ENCODE data around the gene ZC3H4. TPM values are rescaled to one million over a fixed set of nuclear protein-coding genes. Genes with fewer than 3 reads are reported as not detected.

ZC3H4 gene
- total and polyA plus RNA-seq, 10 of the 15 experiments (the other 5 are each of a cell fraction or from before 2014, with no cell fraction given), result 5.1 to 86.3 (median 15.5) TPM

DNA sequence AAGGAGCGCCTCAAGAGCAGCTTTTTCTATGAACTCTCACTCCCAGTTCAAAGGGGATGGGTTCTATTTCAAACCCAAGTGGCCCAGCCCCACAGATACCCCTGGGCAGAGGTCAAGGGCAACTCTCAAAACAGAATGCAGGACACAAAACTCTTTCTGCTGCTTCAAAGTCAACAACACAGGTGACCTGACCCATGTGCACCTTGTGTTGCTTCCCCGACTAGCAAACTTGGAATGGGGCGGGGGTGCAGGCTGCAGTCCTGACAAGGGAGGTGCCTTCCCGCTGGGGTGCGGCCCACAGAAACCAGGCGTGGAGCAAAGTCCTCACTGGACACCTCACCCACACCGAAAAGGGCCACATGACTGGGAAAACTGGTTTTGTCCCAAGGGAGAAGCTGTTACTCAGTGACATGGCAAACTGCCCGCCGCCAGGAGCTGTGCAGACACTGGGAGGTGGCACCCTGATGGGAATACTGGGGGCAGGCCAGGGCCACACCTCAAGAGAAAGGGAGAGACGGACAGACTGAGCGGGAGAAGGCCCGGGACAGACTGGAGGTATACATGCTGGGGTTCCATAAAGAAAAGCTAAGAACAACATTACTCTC, 17.4 kb downstream of the ZC3H4 start (continued):
- TF ChIP-seq NFYB (IDR thresholded peaks at IDR 0.05; ENCODE audit: insufficient read depth, low read depth, low read length), result no peak
- TF ChIP-seq TAF1 (IDR thresholded peaks at IDR 0.05; ENCODE audit: borderline replicate concordance, low read depth, low read length), result no peak
- no peak for TF ChIP-seq EED (IDR thresholded peaks at IDR 0.05; ENCODE audit: low read depth)

DNA sequence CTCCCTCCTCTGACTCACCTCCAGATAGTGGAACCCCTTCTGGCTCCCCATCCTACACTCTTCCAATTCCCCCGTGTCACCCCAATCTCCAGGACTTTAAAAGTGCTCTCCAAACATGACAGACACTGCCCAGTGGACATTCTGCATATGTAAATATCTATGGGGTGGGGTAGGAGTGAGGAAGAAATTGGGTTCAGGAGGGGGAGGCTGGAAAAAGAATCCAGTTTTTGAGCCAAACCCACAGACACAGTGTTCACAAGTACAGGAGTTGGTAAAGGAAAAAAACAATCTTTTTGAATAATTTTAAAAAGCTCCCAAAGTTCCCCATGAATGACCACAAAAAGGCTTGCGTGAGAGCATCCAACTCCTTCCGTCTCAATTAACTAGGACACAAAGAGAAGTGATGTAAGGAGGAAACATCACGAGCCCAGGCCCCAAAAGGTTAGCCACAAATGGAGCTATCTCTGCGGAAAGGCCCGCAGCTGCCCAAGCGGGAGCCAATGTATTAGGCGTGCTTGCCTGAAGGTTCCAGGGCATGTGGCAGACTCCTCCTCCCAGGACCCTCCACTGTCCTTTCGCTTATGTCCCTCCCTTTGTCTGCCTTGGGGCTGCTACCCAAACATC, 18.0 kb downstream of the ZC3H4 start:
- FAIRE-seq (no peak), DNase-seq (ENCODE audit: low read depth, low spot score) (no peak), ATAC-seq (no peak)
- Histone ChIP-seq H3K4me3 (no peak overlapping the region), H3K9ac (ENCODE audit: control insufficient read depth, insufficient read depth, low read length) (peak overlapping the region; percentile 45), H3K4me1 (ENCODE audit: control insufficient read depth, insufficient read depth, low read length) (peaks cover 28% of the 10 kb centered on the region), H4K20me1 (ENCODE audit: control insufficient read depth, insufficient read depth) (no peaks in the 10 kb centered on the region), H2AFZ (ENCODE audit: control insufficient read depth, low read depth, low read length) (no peak overlapping the region), H3K27me3 (replicated peaks in 1 of 2; ENCODE audit: control insufficient read depth in 2 of 2, insufficient read depth in 2 of 2, low read length in 1 of 2) (no peaks in the 10 kb centered on the region), H3K4me2 (ENCODE audit: control insufficient read depth, insufficient read depth) (peak overlapping the region; percentile 79), H3K79me2 (ENCODE audit: control insufficient read depth, insufficient read depth, low read length) (peaks cover 59% of the 10 kb centered on the region), H3K36me3 (ENCODE audit: control insufficient read depth in 2 of 2, insufficient read depth in 2 of 2, low read length in 1 of 2) (peaks cover 17 to 24% of the 10 kb centered on the region in 2 experiments), H3K9me3 (replicated peaks; ENCODE audit: control insufficient read depth, insufficient read depth, low read length) (no peaks in the 10 kb centered on the region), H3K27ac (ENCODE audit: control insufficient read depth, insufficient read depth) (peak overlapping the region; percentile 85)
- ChIA-PET POLR2A (interaction anchor here (1.6 kb wide), 1 partner anchor 18 kb away, joined by 5 read pairs; the partner anchor contains the start of gene ZC3H4), SMC1A (ENCODE audit: uncharacterized antibody, unreplicated experiment) (no interaction called here), RAD21 (ENCODE audit: unreplicated experiment) (no interaction called here), CTCF (no interaction called here)
- in situ Hi-C loops (cut with MboI) (no loop called here), intact Hi-C loops (cut with micrococcal nuclease; ENCODE audit: unreplicated experiment) (no loop called here)
- no TSS peak for BruUV-seq (replicated peaks)
- WGBS (ENCODE audit: insufficient coverage, insufficient replicate concordance, low lambda C conversion rate, missing lambda C conversion rate), result 37% methylated on average over 9 of the region's 9 CpGs
- TF ChIP-seq, protein P1, sequence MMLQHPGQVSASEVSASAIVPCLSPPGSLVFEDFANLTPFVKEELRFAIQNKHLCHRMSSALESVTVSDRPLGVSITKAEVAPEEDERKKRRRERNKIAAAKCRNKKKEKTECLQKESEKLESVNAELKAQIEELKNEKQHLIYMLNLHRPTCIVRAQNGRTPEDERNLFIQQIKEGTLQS (IDR thresholded peaks at IDR 0.05; ENCODE audit: borderline replicate concordance, extremely low read depth, low read depth, low read length), result 0 out of 2 replicates have a peak, but pooled peaks have one; percentile 2
- TF ChIP-seq RUNX3 (IDR thresholded peaks at IDR 0.05; ENCODE audit: low read length) (0 out of 2 replicates have a peak, but pooled peaks have one; percentile 26), YY1 (IDR thresholded peaks at IDR 0.05; ENCODE audit: low read depth, low read length) (no peak), ESRRA (IDR thresholded peaks at IDR 0.05; ENCODE audit: low read length) (no peak), RBBP5 (conservative IDR thresholded peaks at IDR 0.05) (no peak), SMAD1 (IDR thresholded peaks at IDR 0.05; ENCODE audit: low read depth, partially characterized antibody) (no peak)
- TF ChIP-seq, protein P2, sequence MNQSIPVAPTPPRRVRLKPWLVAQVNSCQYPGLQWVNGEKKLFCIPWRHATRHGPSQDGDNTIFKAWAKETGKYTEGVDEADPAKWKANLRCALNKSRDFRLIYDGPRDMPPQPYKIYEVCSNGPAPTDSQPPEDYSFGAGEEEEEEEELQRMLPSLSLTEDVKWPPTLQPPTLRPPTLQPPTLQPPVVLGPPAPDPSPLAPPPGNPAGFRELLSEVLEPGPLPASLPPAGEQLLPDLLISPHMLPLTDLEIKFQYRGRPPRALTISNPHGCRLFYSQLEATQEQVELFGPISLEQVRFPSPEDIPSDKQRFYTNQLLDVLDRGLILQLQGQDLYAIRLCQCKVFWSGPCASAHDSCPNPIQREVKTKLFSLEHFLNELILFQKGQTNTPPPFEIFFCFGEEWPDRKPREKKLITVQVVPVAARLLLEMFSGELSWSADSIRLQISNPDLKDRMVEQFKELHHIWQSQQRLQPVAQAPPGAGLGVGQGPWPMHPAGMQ (IDR thresholded peaks at IDR 0.05; ENCODE audit: borderline replicate concordance), result no peak

All from GM12878 (cell line).